Measurements from ENCODE around the gene SQOR.

DNA sequence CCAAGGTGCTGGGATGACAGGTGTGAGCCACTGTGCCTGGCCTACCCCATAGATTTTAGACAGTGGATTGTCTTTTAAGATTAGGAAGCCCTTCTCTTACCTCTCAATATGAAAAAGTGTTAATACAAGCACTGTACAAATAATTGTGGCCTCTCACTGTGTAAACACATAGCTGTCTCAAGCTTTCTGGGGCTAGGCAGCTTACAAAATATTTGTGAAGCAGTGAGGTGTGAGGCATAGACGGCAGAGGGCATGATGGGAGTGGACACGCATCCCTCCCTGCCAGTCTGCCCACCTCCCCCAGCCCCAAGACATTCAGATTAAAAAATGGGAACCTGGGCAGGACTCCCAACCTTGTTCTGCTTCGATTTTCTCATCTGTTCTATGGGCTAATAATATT lies 34.6 kb downstream of the SQOR start:
- TF ChIP-seq EZH2 (IDR thresholded peaks at IDR 0.05) = no peak
- no peak for TF ChIP-seq POLR2AphosphoS5 (IDR thresholded peaks at IDR 0.05; ENCODE audit: borderline replicate concordance, low read depth, low read length)

All from SK-N-MC (cell line).